Stomach (tissue), 4 donors: ENCODE measurements around the gene ATP1A1.

Experiments used
- EP300 ChIP-seq: sonication (generic); formaldehyde crosslinking; IDR thresholded peaks from one replicate; pipeline ENCODE4 v1.6.1; 2017; ENCODE audit warnings: antibody characterized with exemption
- POLR2A ChIP-seq, 4 donors: fragments of 450-650 bp; IDR thresholded peaks; one replicate each; pipeline ENCODE4 v1.6.1; 2016; ENCODE audit warnings: antibody characterized with exemption in 4 of 4, control low read depth in 2 of 4, mild to moderate bottlenecking in 1 of 4, moderate library complexity in 1 of 4
- TF ChIP-seq, protein P1 (sequence below), 7 experiments: fragments of 450-650 bp in 4 of 7; fragments of 200-600 bp in 3 of 7; sonication (generic) in 3 of 7; IDR thresholded peaks; one replicate each; pipeline ENCODE4 v1.5.1; 2016 to 2019; ENCODE audit warnings: antibody characterized with exemption in 7 of 7, control low read depth in 2 of 7, mild to moderate bottlenecking in 1 of 7

DNA sequence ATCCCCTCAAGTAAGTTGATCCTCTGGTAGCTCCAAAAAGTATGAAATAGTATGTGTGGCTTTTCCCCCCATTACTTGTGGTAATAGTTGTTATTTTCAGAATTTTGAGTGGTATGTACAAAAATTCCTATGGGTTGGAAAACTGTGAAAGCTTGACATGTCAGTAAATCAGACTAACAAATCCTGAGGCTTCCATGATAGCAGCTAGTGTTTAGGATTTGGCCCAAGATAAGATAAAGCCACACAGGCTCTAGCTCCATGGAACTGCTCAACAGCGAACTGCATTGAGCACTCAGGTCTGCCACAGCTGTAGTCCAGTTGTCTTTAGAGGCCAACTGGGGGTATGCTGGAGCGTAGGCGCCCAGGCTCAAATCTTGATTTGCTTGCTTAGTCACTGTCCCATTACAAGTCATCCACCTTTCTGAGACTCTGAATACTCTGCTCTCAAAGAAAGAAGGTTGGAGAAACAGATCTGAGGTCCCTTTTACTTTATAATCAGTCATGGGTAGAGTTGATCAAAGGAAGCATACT, 28.7 kb downstream of the ATP1A1 start:
- TF ChIP-seq POLR2A (IDR thresholded peaks at IDR 0.05) = no peak
- TF ChIP-seq, protein P1, sequence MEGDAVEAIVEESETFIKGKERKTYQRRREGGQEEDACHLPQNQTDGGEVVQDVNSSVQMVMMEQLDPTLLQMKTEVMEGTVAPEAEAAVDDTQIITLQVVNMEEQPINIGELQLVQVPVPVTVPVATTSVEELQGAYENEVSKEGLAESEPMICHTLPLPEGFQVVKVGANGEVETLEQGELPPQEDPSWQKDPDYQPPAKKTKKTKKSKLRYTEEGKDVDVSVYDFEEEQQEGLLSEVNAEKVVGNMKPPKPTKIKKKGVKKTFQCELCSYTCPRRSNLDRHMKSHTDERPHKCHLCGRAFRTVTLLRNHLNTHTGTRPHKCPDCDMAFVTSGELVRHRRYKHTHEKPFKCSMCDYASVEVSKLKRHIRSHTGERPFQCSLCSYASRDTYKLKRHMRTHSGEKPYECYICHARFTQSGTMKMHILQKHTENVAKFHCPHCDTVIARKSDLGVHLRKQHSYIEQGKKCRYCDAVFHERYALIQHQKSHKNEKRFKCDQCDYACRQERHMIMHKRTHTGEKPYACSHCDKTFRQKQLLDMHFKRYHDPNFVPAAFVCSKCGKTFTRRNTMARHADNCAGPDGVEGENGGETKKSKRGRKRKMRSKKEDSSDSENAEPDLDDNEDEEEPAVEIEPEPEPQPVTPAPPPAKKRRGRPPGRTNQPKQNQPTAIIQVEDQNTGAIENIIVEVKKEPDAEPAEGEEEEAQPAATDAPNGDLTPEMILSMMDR (IDR thresholded peaks at IDR 0.05) = no peak
- TF ChIP-seq EP300 = no peak
